22Rv1 (cell line): ENCODE data around the gene ADCY5.

Experiments
- ZFX ChIP-seq: fragments of 450-650 bp; IDR thresholded peaks from 2 replicates; pipeline ENCODE4 v1.6.1; 2017; ENCODE audit warnings: antibody characterized with exemption, borderline replicate concordance
- TF ChIP-seq, protein P1 (sequence below): fragments of 450-650 bp; IDR thresholded peaks from 2 replicates; pipeline ENCODE4 v1.5.1; 2017; ENCODE audit warnings: mild to moderate bottlenecking

DNA sequence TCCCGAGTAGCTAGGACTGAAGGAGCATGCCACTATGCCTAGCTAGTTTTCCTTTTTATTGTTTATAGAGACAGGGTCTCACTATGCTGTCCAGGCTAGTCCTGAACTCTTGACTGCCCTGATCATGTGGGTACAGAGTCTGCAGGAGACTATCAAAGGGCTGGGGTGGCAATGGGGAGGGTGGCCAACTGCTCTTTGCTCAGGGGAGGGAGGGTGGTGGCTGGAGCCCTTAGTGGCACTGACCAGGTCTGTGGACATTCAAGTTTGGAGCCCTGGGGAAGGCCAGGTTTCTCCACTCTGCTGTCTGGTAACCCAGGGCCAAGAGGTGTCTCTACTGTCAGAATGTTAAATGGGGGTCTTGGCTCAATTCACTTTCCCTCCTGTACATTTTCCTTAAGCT, 125.1 kb downstream of the ADCY5 start:
- TF ChIP-seq, protein P1, sequence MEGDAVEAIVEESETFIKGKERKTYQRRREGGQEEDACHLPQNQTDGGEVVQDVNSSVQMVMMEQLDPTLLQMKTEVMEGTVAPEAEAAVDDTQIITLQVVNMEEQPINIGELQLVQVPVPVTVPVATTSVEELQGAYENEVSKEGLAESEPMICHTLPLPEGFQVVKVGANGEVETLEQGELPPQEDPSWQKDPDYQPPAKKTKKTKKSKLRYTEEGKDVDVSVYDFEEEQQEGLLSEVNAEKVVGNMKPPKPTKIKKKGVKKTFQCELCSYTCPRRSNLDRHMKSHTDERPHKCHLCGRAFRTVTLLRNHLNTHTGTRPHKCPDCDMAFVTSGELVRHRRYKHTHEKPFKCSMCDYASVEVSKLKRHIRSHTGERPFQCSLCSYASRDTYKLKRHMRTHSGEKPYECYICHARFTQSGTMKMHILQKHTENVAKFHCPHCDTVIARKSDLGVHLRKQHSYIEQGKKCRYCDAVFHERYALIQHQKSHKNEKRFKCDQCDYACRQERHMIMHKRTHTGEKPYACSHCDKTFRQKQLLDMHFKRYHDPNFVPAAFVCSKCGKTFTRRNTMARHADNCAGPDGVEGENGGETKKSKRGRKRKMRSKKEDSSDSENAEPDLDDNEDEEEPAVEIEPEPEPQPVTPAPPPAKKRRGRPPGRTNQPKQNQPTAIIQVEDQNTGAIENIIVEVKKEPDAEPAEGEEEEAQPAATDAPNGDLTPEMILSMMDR, result no peak
- no peak for TF ChIP-seq ZFX
